SK-N-MC (cell line): ENCODE results near the gene MKLN1.

Experiments used
- DNase-seq: peaks from one replicate; pipeline ENCODE4 v3.0.0-alpha.2; 2011; ENCODE audit warnings: low read depth, low spot score
- H3K27ac ChIP-seq: fragments of 200-600 bp; sonication (generic); 2 replicates; pipeline ENCODE4 v1.5.1; 2016; ENCODE audit warnings: mixed run types
- H3K36me3 ChIP-seq: fragments of 200-600 bp; sonication (generic); 2 replicates; pipeline ENCODE4 v1.6.1; 2017; ENCODE audit warnings: antibody characterized with exemption, low read length, mixed read lengths; ENCODE audit not compliant: insufficient read depth
- H3K4me3 ChIP-seq: fragments of 200-600 bp; sonication (generic); 2 replicates; pipeline ENCODE4 v1.5.1; 2016
- H3K9ac ChIP-seq: fragments of 200-600 bp; sonication (generic); 2 replicates; pipeline ENCODE4 v1.8.0; 2017; ENCODE audit warnings: mixed run types, mixed read lengths; ENCODE audit not compliant: insufficient read length
- H3K9me3 ChIP-seq: fragments of 200-600 bp; sonication (generic); 2 replicates; pipeline ENCODE4 v1.6.1; 2017; ENCODE audit warnings: low read depth, mild to moderate bottlenecking, antibody characterized with exemption, low read length, moderate library complexity, mixed read lengths
- EZH2 ChIP-seq: fragments of 200-600 bp; sonication (generic); IDR thresholded peaks from one replicate; pipeline ENCODE4 v1.6.1; 2017; ENCODE audit warnings: antibody characterized with exemption
- FOXP2 ChIP-seq: optimal IDR thresholded peaks from 2 replicates; pipeline ENCODE3; 2011; ENCODE audit warnings: mild to moderate bottlenecking, moderate library complexity; ENCODE audit not compliant: insufficient read depth; ENCODE audit errors: extremely low read length, control extremely low read depth
- POLR2AphosphoS5 ChIP-seq: IDR thresholded peaks from 2 replicates; pipeline ENCODE4 v1.6.1; 2012; ENCODE audit warnings: mild to moderate bottlenecking, low read depth, low read length, borderline replicate concordance

Gene MKLN1

DNA sequence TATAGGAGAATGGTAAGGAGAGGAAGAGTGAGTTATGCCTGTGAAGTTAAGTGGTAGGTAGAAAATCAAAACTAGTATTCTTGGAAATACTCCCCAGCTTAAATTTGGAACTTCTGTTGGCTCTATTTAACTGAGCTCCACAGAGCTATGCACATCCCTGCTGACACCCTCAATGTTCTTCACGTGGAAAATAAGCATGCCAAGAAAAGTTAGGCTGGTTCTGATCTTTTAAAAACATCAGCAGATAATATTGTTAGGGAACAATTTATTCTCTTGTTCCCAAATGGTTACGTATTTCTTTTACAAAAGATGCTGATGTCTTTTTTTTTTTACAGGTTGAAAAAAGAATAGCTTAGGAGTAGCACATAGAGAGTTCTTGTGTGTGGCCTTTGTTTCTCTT lies 111.3 kb downstream of the MKLN1 start:
- H3K36me3 ChIP-seq, result peaks cover 84% of the 10 kb centered on the region
- no peaks in the 10 kb centered on the region for H3K9me3 ChIP-seq
- H3K27ac ChIP-seq, result no peak overlapping the region
- no peak for DNase-seq
- no peak overlapping the region for H3K9ac ChIP-seq
- no peak for TF ChIP-seq EZH2
- no peak for TF ChIP-seq FOXP2
- no peak for TF ChIP-seq POLR2AphosphoS5
- no peak overlapping the region for H3K4me3 ChIP-seq

DNA sequence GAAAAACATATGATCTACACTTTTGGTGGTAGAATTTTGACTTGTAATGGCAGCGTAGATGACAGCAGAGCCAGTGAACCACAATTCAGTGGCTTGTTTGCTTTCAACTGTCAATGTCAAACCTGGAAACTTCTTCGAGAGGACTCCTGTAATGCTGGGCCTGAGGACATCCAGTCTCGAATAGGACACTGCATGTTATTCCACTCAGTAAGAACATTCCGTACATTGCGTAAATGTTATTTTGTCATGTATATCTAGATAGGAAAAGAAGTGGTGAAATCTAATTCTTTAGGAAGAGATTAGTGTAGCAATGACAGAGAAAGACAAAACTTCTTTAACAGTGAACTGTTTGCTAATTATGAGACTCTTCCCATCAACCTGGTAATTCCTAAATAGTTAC lies 115.8 kb downstream of the MKLN1 start:
- H3K9me3 ChIP-seq, result no peaks in the 10 kb centered on the region
- TF ChIP-seq POLR2AphosphoS5 (no peak), EZH2 (no peak), FOXP2 (no peak)

GRCh38 chr7:131444683-131445082 lies 117.0 kb downstream of the MKLN1 start:
- H3K9ac ChIP-seq, result no peak overlapping the region
- H3K27ac ChIP-seq, result no peak overlapping the region
- TF ChIP-seq POLR2AphosphoS5, result no peak
- TF ChIP-seq EZH2, result no peak
- TF ChIP-seq FOXP2, result no peak
- peaks cover 67% of the 10 kb centered on the region for H3K36me3 ChIP-seq
- no peaks in the 10 kb centered on the region for H3K9me3 ChIP-seq
- H3K4me3 ChIP-seq, result no peak overlapping the region
- no peak for DNase-seq

More for the DNA sequence above, 115.8 kb downstream of the MKLN1 start:
- H3K9ac ChIP-seq, result no peak overlapping the region
- no peak overlapping the region for H3K27ac ChIP-seq
- no peak overlapping the region for H3K4me3 ChIP-seq
- no peak for DNase-seq
- H3K36me3 ChIP-seq, result peaks cover 65% of the 10 kb centered on the region

- TF ChIP-seq POLR2AphosphoS5 (no peak), EZH2 (no peak), FOXP2 (no peak)
- no peak overlapping the region for H3K9ac ChIP-seq
- DNase-seq, result no peak
Measured at GRCh38 chr7:131449373-131449902, 121.8 kb downstream of the MKLN1 start.

DNA sequence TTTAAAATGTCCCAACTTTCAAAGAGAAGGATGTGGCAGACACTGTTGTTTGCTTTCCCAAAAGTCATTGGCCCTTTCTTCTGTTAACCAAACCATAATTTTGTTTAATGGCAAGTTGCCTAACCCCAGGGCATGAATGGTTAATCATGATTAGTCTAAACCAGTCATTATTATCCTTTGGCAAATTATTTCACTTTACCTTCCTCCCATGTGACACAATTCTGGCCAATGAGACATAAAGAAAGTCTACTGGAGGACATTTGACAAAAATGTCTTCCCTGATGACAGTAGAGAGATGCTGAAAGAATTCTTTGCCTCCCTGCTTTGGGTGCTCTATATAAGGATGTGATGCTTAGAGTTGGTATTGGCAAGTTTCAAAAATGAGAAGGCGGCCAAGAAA lies 126.8 kb downstream of the MKLN1 start:
- H3K36me3 ChIP-seq, result peaks cover 43% of the 10 kb centered on the region
- DNase-seq, result no peak
- no peak overlapping the region for H3K4me3 ChIP-seq
- no peaks in the 10 kb centered on the region for H3K9me3 ChIP-seq
- no peak for TF ChIP-seq EZH2
- TF ChIP-seq POLR2AphosphoS5, result no peak
- TF ChIP-seq FOXP2, result no peak
- H3K9ac ChIP-seq, result no peak overlapping the region
- H3K27ac ChIP-seq, result no peak overlapping the region

More at GRCh38 chr7:131449373-131449902, 121.8 kb downstream of the MKLN1 start:
- Histone ChIP-seq H3K27ac (no peak overlapping the region), H3K4me3 (no peak overlapping the region), H3K36me3 (peaks cover 59% of the 10 kb centered on the region), H3K9me3 (no peaks in the 10 kb centered on the region)

GRCh38 chr7:131455001-131455400 lies 127.3 kb downstream of the MKLN1 start:
- no peak for DNase-seq
- Histone ChIP-seq H3K36me3 (peaks cover 41% of the 10 kb centered on the region), H3K4me3 (no peak overlapping the region), H3K9me3 (no peaks in the 10 kb centered on the region), H3K27ac (no peak overlapping the region), H3K9ac (no peak overlapping the region)
- TF ChIP-seq FOXP2 (no peak), EZH2 (no peak), POLR2AphosphoS5 (no peak)

DNA sequence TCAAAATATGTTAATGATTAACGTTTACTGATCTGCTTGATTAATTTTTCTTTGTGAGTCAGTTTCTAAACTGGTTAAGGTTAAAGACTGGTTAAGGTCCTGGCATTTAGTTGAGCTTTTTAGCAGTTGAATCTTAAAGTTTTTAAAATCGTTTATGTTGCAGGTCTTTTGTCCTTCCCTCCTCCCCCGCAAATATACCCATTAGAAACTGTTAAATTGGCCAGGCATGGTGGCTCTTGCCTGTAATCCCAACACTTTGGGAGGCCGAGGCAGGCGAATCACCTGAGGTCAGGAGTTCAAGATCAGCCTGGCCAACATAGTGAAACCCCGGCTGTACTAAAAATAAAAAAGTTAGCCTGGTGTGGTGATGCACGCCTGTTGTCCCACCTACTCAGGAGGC lies 127.9 kb downstream of the MKLN1 start:
- H3K27ac ChIP-seq, result no peak overlapping the region
- no peak overlapping the region for H3K4me3 ChIP-seq
- H3K9ac ChIP-seq, result no peak overlapping the region
- TF ChIP-seq EZH2, result no peak
- TF ChIP-seq FOXP2, result no peak
- no peak for TF ChIP-seq POLR2AphosphoS5
- no peaks in the 10 kb centered on the region for H3K9me3 ChIP-seq
- H3K36me3 ChIP-seq, result peaks cover 41% of the 10 kb centered on the region
- DNase-seq, result no peak

DNA sequence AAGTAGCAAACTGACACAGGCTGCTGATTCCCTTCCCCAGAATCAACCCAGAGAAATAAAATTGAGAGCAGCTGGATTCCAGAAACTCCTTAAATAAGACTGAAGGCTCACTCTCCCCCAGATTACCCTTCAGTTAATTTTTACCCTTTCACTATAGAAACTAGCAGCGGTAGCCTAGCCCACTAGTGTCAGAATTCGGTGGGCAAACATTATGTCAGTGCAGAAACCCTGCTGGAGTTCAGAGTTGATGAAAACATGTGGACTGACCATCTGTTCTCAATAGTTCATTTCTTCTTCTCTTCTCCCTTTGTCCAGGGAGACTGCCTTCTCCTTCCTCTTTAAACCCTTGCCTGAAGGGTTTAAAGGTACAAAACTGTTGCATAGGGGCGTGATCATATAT lies 128.7 kb downstream of the MKLN1 start:
- no peak overlapping the region for H3K9ac ChIP-seq
- no peak for DNase-seq
- H3K4me3 ChIP-seq, result no peak overlapping the region
- TF ChIP-seq FOXP2, result no peak
- no peak for TF ChIP-seq EZH2
- no peak for TF ChIP-seq POLR2AphosphoS5
- H3K36me3 ChIP-seq, result peaks cover 39% of the 10 kb centered on the region
- no peak overlapping the region for H3K27ac ChIP-seq
- H3K9me3 ChIP-seq, result no peaks in the 10 kb centered on the region

DNA sequence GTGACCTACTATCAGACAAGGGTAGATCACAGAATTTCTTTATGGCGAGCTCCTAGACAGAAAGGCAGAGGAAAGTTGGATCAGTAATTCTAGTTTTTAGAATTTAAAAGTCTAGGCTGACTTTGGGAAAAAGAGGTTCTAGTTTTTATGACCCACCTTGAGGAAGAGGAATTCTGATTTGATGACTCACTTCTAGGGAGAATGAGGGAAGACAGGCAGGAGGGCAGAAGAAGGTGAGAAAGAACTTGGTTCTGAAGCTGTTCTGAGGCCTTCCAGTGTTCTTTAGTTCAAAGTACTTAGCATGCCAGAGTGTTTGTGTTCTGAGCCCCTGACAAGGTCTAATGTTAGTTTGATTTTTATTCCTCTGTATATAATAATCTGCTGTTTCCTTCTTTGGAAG lies 131.6 kb downstream of the MKLN1 start:
- H3K9ac ChIP-seq, result no peak overlapping the region
- DNase-seq, result no peak
- TF ChIP-seq POLR2AphosphoS5 (no peak), EZH2 (no peak), FOXP2 (no peak)
- H3K4me3 ChIP-seq, result no peak overlapping the region
- H3K9me3 ChIP-seq, result no peaks in the 10 kb centered on the region
- H3K27ac ChIP-seq, result no peak overlapping the region
- peaks cover 54% of the 10 kb centered on the region for H3K36me3 ChIP-seq
